Keratinocyte (primary cell): ENCODE results near the gene TFF3. TPM values are rescaled to one million over a fixed set of nuclear protein-coding genes. Genes with fewer than 3 reads are reported as not detected.

ENCODE experiments used
- DNase-seq: peaks from one replicate; pipeline ENCODE4 v3.0.0-alpha.2; 2011; ENCODE audit warnings: low read depth, missing footprints, low spot score
- FAIRE-seq: peaks from 2 replicates; lab custom pipeline; 2011; peaks lifted over from hg19 to GRCh38; lab: Jason Lieb, UNC
- H2AFZ ChIP-seq: 2 replicates; pipeline ENCODE4 v1.6.0; 2012; ENCODE audit warnings: low read length, control low read depth, inconsistent platforms; ENCODE audit not compliant: control insufficient read depth
- H3K27ac ChIP-seq: 2 replicates; pipeline ENCODE4 v1.5.1; 2011; ENCODE audit warnings: low read length; ENCODE audit not compliant: control insufficient read depth, insufficient read depth
- H3K27me3 ChIP-seq: 3 replicates; pipeline ENCODE4 v1.6.0; 2011; ENCODE audit warnings: low read length; ENCODE audit not compliant: control insufficient read depth, insufficient read depth; ENCODE audit errors: extremely low read depth
- H3K36me3 ChIP-seq, 2 experiments: 2 replicates in 1 of 2; 3 replicates in 1 of 2; pipeline ENCODE4 v1.5.1; 2011; ENCODE audit warnings: low read length in 2 of 2, mild to moderate bottlenecking in 1 of 2; ENCODE audit not compliant: control insufficient read depth in 2 of 2, insufficient read depth in 2 of 2; ENCODE audit errors: extremely low read depth in 1 of 2
- H3K4me1 ChIP-seq: 3 replicates; pipeline ENCODE4 v1.5.1; 2011; ENCODE audit warnings: low read length; ENCODE audit not compliant: control insufficient read depth, insufficient read depth; ENCODE audit errors: extremely low read depth
- H3K4me2 ChIP-seq: 3 replicates; pipeline ENCODE4 v1.6.0; 2011; ENCODE audit warnings: low read depth, low read length; ENCODE audit not compliant: control insufficient read depth, insufficient read depth; ENCODE audit errors: extremely low read depth
- H3K4me3 ChIP-seq, 3 experiments: fragments of 200-600 bp in 1 of 3; sonication (generic) in 1 of 3; 2 replicates in 2 of 3; 3 replicates in 1 of 3; pipeline ENCODE4 v1.5.1; 2011 to 2016; ENCODE audit warnings: low read length in 3 of 3, mild to moderate bottlenecking in 3 of 3, control low read depth in 2 of 3, inconsistent platforms in 1 of 3, low read depth in 1 of 3, mixed read lengths in 1 of 3, mixed run types in 1 of 3, moderate library complexity in 1 of 3; ENCODE audit not compliant: control insufficient read depth in 2 of 3, insufficient read depth in 2 of 3; ENCODE audit errors: extremely low read depth in 1 of 3
- H3K79me2 ChIP-seq: 2 replicates; pipeline ENCODE4 v1.6.0; 2012; ENCODE audit warnings: low read length; ENCODE audit not compliant: control insufficient read depth, insufficient read depth
- H3K9ac ChIP-seq: 3 replicates; pipeline ENCODE4 v1.6.0; 2011; ENCODE audit warnings: low read length; ENCODE audit not compliant: control insufficient read depth, insufficient read depth; ENCODE audit errors: extremely low read depth
- H3K9me1 ChIP-seq: 3 replicates; pipeline ENCODE4 v1.6.0; 2011; ENCODE audit warnings: low read length; ENCODE audit not compliant: control insufficient read depth, insufficient read depth; ENCODE audit errors: extremely low read depth
- H3K9me3 ChIP-seq: 2 replicates; pipeline ENCODE4 v1.5.1; 2012; ENCODE audit warnings: low read depth, low read length; ENCODE audit not compliant: control insufficient read depth
- H4K20me1 ChIP-seq: 3 replicates; pipeline ENCODE4 v1.6.0; 2011; ENCODE audit warnings: low read length; ENCODE audit not compliant: control insufficient read depth, insufficient read depth; ENCODE audit errors: extremely low read depth
- EZH2 ChIP-seq: IDR thresholded peaks from one replicate; pipeline ENCODE4 v1.6.1; 2012; ENCODE audit warnings: inconsistent platforms, mild to moderate bottlenecking, low read length, moderate library complexity
- dilution Hi-C: fragments of 300-500 bp; cut with MboI; formaldehyde crosslinking; loops from one replicate; pipeline ENCODE4 v1.7.0; 2020; ENCODE audit warnings: low sequenced_read_pairs; ENCODE audit not compliant: extremely low pct_ligation_motif_present
- polyA plus RNA-seq, 5 experiments: library from polyadenylated mRNA; depleted of rRNA in 3 of 5; stranded (reverse) in 3 of 5; stranded (forward) in 1 of 5; unstranded in 1 of 5; fragments of >200 nt; gene quantifications; 1 replicate in 1 of 5; 2 replicates in 3 of 5; 3 replicates in 1 of 5; pipeline versions ENCODE4 v1.2.1 to v1.2.3, GENCODE V29; 2011 to 2012; ENCODE audit warnings: missing spikeins in 2 of 5, low read depth in 1 of 5, low replicate concordance in 1 of 5
- TF ChIP-seq, protein P1 (sequence below), 3 experiments: IDR thresholded peaks in 1 of 3; conservative IDR thresholded peaks in 1 of 3; optimal IDR thresholded peaks in 1 of 3; 2 replicates in 2 of 3; 3 replicates in 1 of 3; pipeline versions ENCODE3 to v1.5.1; 2011; ENCODE audit warnings: low read length in 3 of 3, mild to moderate bottlenecking in 3 of 3, moderate library complexity in 2 of 3, control low read depth in 1 of 3, inconsistent platforms in 1 of 3; ENCODE audit not compliant: insufficient read depth in 2 of 3; ENCODE audit errors: extremely low read depth in 1 of 3

The TFF3 gene
- polyA plus RNA-seq, 1 donor (not counting 4 experiments of a cell fraction or from before 2014, with no cell fraction given): not detected

DNA sequence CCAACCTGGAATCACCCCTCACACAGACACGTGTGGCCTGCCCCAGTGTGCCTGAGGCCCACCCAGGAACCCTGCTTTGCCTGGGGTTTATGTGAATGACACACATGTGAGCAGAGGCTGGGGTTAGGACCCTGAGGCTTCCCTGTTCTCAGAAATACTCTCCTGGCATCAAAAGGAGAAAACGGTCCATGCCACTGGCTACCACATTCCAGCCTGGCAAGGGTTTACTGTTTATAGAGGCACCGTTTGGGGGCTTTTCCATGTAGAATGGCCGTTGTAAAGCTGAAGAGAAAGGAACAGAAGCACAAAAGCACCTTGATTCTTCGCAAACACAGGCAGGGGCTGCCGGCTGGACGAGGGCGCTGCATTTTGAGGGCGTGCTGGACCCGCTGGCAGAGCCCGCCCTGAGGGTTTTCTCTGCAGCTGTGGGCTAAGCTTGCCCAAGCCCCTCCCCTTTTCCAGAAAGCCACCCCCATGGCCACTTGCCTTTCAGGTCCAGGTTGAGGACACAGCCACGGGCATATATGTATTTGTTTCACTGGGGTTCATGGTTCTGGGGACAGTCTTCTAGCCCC lies 13.0 kb downstream of the TFF3 start:
- DNase-seq (no peak), FAIRE-seq (no peak)
- no peak for TF ChIP-seq EZH2
- TF ChIP-seq, protein P1, sequence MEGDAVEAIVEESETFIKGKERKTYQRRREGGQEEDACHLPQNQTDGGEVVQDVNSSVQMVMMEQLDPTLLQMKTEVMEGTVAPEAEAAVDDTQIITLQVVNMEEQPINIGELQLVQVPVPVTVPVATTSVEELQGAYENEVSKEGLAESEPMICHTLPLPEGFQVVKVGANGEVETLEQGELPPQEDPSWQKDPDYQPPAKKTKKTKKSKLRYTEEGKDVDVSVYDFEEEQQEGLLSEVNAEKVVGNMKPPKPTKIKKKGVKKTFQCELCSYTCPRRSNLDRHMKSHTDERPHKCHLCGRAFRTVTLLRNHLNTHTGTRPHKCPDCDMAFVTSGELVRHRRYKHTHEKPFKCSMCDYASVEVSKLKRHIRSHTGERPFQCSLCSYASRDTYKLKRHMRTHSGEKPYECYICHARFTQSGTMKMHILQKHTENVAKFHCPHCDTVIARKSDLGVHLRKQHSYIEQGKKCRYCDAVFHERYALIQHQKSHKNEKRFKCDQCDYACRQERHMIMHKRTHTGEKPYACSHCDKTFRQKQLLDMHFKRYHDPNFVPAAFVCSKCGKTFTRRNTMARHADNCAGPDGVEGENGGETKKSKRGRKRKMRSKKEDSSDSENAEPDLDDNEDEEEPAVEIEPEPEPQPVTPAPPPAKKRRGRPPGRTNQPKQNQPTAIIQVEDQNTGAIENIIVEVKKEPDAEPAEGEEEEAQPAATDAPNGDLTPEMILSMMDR (optimal IDR thresholded peaks at IDR 0.05 in 1 of 3, IDR thresholded peaks at IDR 0.05 in 1 of 3, conservative IDR thresholded peaks at IDR 0.05 in 1 of 3; ENCODE audit: extremely low read depth in 1 of 3, insufficient read depth in 2 of 3, low read length in 3 of 3): no peak
- H3K9me1 ChIP-seq: no peaks in the 10 kb centered on the region
- H3K9ac ChIP-seq: no peak overlapping the region
- H3K4me2 ChIP-seq: no peak overlapping the region
- no peak overlapping the region for H2AFZ ChIP-seq
- dilution Hi-C loops: no loop called here
- H3K36me3 ChIP-seq: no peaks in the 10 kb centered on the region
- H3K27me3 ChIP-seq: peaks cover 7% of the 10 kb centered on the region
- no peak overlapping the region for H3K4me3 ChIP-seq
- H3K27ac ChIP-seq: no peak overlapping the region
- no peaks in the 10 kb centered on the region for H3K9me3 ChIP-seq
- no peaks in the 10 kb centered on the region for H3K4me1 ChIP-seq
- no peaks in the 10 kb centered on the region for H4K20me1 ChIP-seq
- H3K79me2 ChIP-seq: no peaks in the 10 kb centered on the region

DNA sequence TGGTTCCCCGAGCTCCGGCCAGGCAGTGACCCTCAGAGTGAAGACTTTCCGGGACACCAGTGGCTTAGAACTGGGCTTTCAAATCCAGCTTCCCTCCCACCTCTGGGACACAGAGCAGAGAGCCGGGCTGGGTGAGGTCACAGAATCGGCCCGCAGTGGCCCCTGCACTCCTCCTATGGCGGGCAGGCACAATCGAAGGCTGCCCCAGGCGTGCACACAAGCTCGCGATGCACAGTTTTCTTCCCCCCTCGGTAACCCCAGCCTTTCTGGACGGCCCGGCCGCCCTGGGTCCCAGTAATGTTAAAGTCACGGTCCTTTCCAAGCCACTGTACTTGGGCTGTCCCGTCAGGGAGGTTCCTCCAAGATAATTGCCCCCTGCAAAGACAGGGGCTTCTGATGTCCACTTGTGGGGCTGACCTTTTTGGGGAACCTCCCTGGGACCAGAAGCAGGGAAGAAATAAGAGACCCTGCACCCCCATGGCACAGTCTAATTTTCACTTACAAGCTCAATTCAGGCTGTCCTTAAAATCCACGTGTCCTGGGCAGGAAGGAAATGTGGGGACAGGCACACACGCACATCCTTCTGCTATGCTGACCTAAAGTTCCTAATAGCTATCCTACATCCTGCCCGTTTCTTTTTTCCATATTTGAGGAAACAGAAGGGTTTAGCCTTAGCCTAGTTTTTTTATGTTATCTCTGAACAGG lies 13.7 kb downstream of the TFF3 start:
- no peaks in the 10 kb centered on the region for H3K9me3 ChIP-seq
- no peaks in the 10 kb centered on the region for H3K9me1 ChIP-seq
- dilution Hi-C loops: no loop called here
- no peak overlapping the region for H3K9ac ChIP-seq
- no peak overlapping the region for H3K4me2 ChIP-seq
- no peak overlapping the region for H3K4me3 ChIP-seq
- H3K4me1 ChIP-seq: no peaks in the 10 kb centered on the region
- DNase-seq (no peak), FAIRE-seq (no peak)
- H3K27me3 ChIP-seq: peaks cover 9% of the 10 kb centered on the region
- H3K36me3 ChIP-seq: no peaks in the 10 kb centered on the region
- no peaks in the 10 kb centered on the region for H4K20me1 ChIP-seq
- TF ChIP-seq, protein P1 (optimal IDR thresholded peaks at IDR 0.05 in 1 of 3, IDR thresholded peaks at IDR 0.05 in 1 of 3, conservative IDR thresholded peaks at IDR 0.05 in 1 of 3; ENCODE audit: extremely low read depth in 1 of 3, insufficient read depth in 2 of 3, low read length in 3 of 3): no peak
- no peak for TF ChIP-seq EZH2
- H2AFZ ChIP-seq: no peak overlapping the region
- no peaks in the 10 kb centered on the region for H3K79me2 ChIP-seq
- no peak overlapping the region for H3K27ac ChIP-seq
